SU-DHL-6 (cell line): Measurements from ENCODE around the gene MED23.

Source experiments
- H2AFZ ChIP-seq: fragments of 200-600 bp; sonication (generic); 2 replicates; pipeline ENCODE4 v1.6.1; 2014; ENCODE audit warnings: low read depth, mild to moderate bottlenecking, moderate library complexity, mixed read lengths, antibody characterized with exemption, low read length; ENCODE audit not compliant: severe bottlenecking
- H3F3A ChIP-seq: fragments of 200-600 bp; shearing (Covaris generic); 2 replicates; pipeline ENCODE4 v1.6.0; 2016; ENCODE audit warnings: antibody characterized with exemption, mild to moderate bottlenecking; ENCODE audit not compliant: insufficient read depth
- H3K27ac ChIP-seq: fragments of 200-600 bp; sonication (generic); 2 replicates; pipeline ENCODE4 v1.5.1; 2016; ENCODE audit warnings: low read depth, mild to moderate bottlenecking, low read length, moderate library complexity, mixed read lengths
- H3K27me3 ChIP-seq: fragments of 200-600 bp; sonication (generic), shearing (Covaris generic); 2 replicates; pipeline ENCODE4 v1.6.0; 2014; ENCODE audit warnings: mild to moderate bottlenecking, low read length
- H3K36me3 ChIP-seq: fragments of 200-600 bp; sonication (generic); 2 replicates; pipeline ENCODE4 v1.6.1; 2014; ENCODE audit warnings: mild to moderate bottlenecking, low read length, mixed read lengths
- H3K4me2 ChIP-seq: fragments of 300-600, 200-600 bp; shearing (Covaris generic), sonication (generic); 2 replicates; pipeline ENCODE4 v1.6.0; 2014; ENCODE audit warnings: low read length, low read depth, mild to moderate bottlenecking; ENCODE audit not compliant: poor library complexity, severe bottlenecking
- H3K4me3 ChIP-seq: fragments of 200-600 bp; sonication (generic); 2 replicates; pipeline ENCODE4 v1.5.1; 2014; ENCODE audit warnings: antibody characterized with exemption, low read length, mild to moderate bottlenecking, mixed read lengths; ENCODE audit not compliant: insufficient read depth, poor library complexity, severe bottlenecking
- H3K79me2 ChIP-seq: fragments of 200-600 bp; sonication (generic); 2 replicates; pipeline ENCODE4 v1.6.1; 2014; ENCODE audit warnings: mild to moderate bottlenecking, low read length, moderate library complexity; ENCODE audit not compliant: insufficient read depth
- H3K9ac ChIP-seq: fragments of 200-600 bp; sonication (generic); 2 replicates; pipeline ENCODE4 v1.7.0; 2014; ENCODE audit warnings: mild to moderate bottlenecking, low read length
- H3K9me2 ChIP-seq: fragments of 200-600 bp; sonication (generic); replicated peaks from 2 replicates; pipeline ENCODE4 v1.6.1; 2014; ENCODE audit warnings: low read length; ENCODE audit not compliant: insufficient read depth
- H3K9me3 ChIP-seq: fragments of 200-600 bp; sonication (generic); 2 replicates; pipeline ENCODE4 v1.6.1; 2014; ENCODE audit warnings: low read length, mixed read lengths; ENCODE audit not compliant: insufficient read depth
- H4K20me1 ChIP-seq: fragments of 200-600 bp; sonication (generic); 2 replicates; pipeline ENCODE4 v1.6.1; 2014; ENCODE audit warnings: low read depth, mild to moderate bottlenecking, antibody characterized with exemption, low read length, moderate library complexity, mixed read lengths
- CTCF ChIP-seq: fragments of 200-600 bp; sonication (generic); IDR thresholded peaks from one replicate; pipeline ENCODE4 v1.5.1; 2017; ENCODE audit warnings: antibody characterized with exemption, mild to moderate bottlenecking, low read length, moderate library complexity; ENCODE audit not compliant: insufficient read depth, poor library complexity, severe bottlenecking
- EZH2phosphoT487 ChIP-seq: fragments of 200-600 bp; sonication (generic), shearing (Covaris generic); conservative IDR thresholded peaks from 2 replicates; pipeline ENCODE4 v1.6.1; 2018; ENCODE audit warnings: mild to moderate bottlenecking, antibody characterized with exemption, low read length, moderate library complexity, mixed read lengths

The MED23 gene

GRCh38 chr6:131657630-131658111 lies 29.6 kb upstream of the MED23 start:
- Histone ChIP-seq H3K27me3 (no peaks in the 10 kb centered on the region), H3K36me3 (peaks cover 37% of the 10 kb centered on the region), H3K4me3 (no peak overlapping the region), H3K27ac (no peak overlapping the region), H3K79me2 (no peaks in the 10 kb centered on the region), H3K9me3 (no peaks in the 10 kb centered on the region), H2AFZ (no peak overlapping the region), H3K9me2 (no peaks in the 10 kb centered on the region), H3F3A (no peaks in the 10 kb centered on the region), H4K20me1 (no peaks in the 10 kb centered on the region), H3K4me2 (no peak overlapping the region), H3K9ac (no peak overlapping the region)
- TF ChIP-seq CTCF (no peak), EZH2phosphoT487 (no peak)

GRCh38 chr6:131657222-131657621 lies 29.2 kb upstream of the MED23 start:
- H3F3A ChIP-seq = no peaks in the 10 kb centered on the region
- TF ChIP-seq EZH2phosphoT487 (no peak), CTCF (no peak)
- H4K20me1 ChIP-seq = no peaks in the 10 kb centered on the region
- peaks cover 37% of the 10 kb centered on the region; the same call in 1 of the 2 replicates for H3K36me3 ChIP-seq
- H3K4me3 ChIP-seq = no peak overlapping the region
- H3K9ac ChIP-seq = no peak overlapping the region
- no peak overlapping the region for H2AFZ ChIP-seq
- H3K4me2 ChIP-seq = no peak overlapping the region
- H3K27me3 ChIP-seq = no peaks in the 10 kb centered on the region
- H3K9me2 ChIP-seq = no peaks in the 10 kb centered on the region
- H3K9me3 ChIP-seq = no peaks in the 10 kb centered on the region
- H3K27ac ChIP-seq = no peak overlapping the region
- no peaks in the 10 kb centered on the region for H3K79me2 ChIP-seq

GRCh38 chr6:131656667-131657066 lies 28.6 kb upstream of the MED23 start:
- H3K27ac ChIP-seq = no peak overlapping the region
- no peaks in the 10 kb centered on the region for H3K9me2 ChIP-seq
- no peaks in the 10 kb centered on the region for H3K27me3 ChIP-seq
- no peak overlapping the region for H3K4me3 ChIP-seq
- H2AFZ ChIP-seq = no peak overlapping the region
- no peaks in the 10 kb centered on the region for H3K79me2 ChIP-seq
- H3K9ac ChIP-seq = no peak overlapping the region
- TF ChIP-seq EZH2phosphoT487 (no peak), CTCF (no peak)
- no peaks in the 10 kb centered on the region for H3F3A ChIP-seq
- H3K9me3 ChIP-seq = no peaks in the 10 kb centered on the region
- H3K36me3 ChIP-seq = peaks cover 33% of the 10 kb centered on the region; the same call in 1 of the 2 replicates
- no peaks in the 10 kb centered on the region for H4K20me1 ChIP-seq
- H3K4me2 ChIP-seq = no peak overlapping the region
